HG03457 (cell line): ENCODE data around the gene C10orf53.

ENCODE experiments used
- ATAC-seq: cut with Tn5 transposase; IDR thresholded peaks from one replicate; pipeline ENCODE4 v1.9.1; 2021; ENCODE audit warnings: moderate number of reproducible peaks; ENCODE audit not compliant: unreplicated experiment

Gene C10orf53

GRCh38 chr10:49679480-49679893, at the start of gene C10orf53:
C10orf53 (plus strand) TSS chr10:49679651; CDS start chr10:49679698, 47 bp downstream.
- no peak for ATAC-seq

DNA sequence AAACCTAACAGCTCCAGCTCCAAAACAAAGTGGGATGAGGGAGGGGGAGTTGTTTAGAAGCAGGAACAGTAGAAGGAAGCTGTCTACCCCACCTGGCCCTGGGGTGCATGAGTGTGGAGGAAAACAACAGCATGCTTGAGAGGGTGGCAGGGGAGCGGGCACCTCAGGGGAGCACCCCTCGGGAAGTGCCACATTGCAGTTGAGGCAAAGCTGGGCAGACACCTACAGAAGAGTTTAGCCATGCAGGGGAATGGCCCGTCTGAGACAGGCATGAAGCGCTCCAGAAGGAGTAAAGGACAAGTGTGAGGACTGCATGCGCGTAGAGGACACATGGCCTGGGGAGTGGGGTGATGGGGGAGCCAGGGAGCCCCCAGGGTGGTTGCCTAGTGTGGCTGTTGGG, 47.5 kb upstream of the C10orf53 start:
- no peak for ATAC-seq

DNA sequence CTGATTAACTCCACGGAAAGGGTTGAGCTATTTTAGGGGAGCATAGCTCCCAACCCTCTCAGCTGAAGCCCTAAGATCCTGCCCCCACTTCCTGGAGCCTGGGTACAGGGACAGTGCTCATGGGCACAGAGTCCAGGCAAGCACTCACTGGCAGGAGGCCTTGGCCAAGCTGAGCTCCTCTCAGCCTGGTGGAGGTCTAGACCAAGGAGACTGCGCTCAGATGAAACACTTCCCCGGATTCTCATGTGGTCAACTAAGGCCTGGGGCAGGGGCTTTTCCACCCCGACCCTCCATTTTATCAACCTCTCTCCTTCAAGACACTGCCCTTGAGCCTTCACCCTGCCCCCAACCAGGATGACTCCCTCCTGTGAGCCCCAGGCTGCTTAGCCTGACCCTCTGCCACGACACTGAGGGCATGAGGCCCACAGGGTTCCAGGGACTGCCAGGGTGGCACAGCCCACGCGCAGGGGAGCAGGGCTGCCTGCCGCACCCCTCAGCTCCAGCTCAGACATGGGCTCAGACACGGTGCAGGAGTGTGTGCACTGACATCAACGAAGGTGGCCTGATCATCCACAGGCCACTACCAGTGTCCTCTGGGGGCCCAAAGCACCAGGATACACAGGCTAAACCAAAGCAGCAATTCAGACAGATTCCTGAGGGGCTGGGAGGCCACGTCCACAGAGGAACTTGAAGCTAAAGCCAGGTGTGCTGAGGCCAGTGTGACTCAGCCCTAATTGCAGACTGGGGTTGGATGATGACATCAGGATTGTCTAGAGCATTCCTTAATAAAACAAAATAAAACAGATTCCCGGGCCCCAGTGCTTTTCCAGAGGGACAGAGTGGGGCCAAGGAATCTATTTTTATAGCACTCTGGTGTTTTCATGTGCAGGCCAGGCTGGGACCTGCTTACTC, 46.8 kb upstream of the C10orf53 start:
- no peak for ATAC-seq

- no peak for ATAC-seq
Measured at GRCh38 chr10:49633327-49634068, 46.0 kb upstream of the C10orf53 start.

- no peak for ATAC-seq
Measured at GRCh38 chr10:49634069-49634660, 45.3 kb upstream of the C10orf53 start.

GRCh38 chr10:49642311-49642710, 37.1 kb upstream of the C10orf53 start:
- no peak for ATAC-seq

DNA sequence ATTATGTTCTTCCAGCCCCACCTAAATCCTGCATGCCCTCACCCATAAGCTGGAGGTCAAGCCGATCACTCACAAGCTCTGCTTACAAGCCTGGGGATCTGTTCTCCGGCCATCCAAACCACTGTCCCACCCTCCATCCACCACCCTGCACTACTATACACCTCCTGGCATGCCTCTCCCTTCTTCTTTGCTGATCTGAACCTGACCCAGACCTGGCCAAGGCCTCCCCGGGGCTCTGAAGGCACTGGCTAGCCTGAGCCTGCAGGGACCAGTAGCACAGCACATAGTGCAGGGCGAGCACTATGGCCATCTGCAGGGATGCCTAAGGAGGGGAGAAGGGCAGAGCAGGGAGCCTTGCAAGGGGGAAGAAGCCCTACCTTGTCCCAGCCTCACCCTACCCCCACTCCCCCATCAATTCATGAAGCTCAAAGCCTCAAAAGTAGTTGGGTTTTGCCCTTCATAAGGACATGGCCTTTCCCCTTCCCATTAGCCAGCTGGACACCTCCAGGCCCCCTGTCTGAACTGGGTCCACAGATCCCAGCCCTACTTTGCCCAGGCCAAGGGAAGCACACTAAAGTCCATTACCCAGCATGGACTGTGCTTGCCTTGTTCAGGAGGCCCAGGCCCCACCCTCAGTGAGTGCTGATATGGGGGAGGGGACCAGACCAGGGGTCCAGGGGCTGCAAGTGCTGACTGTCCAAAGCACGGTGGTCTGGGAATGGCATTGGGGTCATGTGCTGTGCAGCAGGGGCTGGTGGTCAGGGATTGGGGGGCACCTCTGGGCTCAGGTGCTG, 36.0 kb upstream of the C10orf53 start:
- no peak for ATAC-seq

DNA sequence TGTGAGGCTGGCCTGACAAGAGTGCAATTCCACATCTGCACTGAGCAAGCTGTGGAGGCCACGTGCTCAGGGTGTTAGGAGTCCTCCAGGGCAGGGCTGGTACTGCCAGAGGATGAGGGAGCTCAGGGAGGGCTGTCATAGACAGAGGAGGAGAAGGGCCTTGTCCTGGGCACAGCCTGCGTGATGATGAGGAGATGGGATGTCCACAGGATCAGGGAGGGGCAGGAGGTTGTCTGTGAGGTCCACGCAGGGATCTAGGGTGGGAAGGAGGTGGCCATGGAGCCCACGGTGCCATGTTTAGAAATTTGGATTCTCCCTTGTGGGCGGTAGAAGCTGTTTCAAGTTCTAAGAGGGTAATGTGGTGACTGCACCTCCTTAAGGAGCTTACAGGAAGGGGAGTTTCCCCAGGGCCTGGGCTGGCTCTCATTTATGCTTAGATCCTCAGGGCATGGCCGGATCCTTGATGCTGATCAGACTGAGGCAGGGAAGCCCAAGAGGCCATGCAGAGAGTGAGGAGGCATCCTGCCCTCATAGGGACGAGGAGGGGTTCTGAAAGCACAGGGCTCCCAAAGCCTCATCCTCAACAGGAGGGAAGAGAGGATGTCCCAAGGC, 35.3 kb upstream of the C10orf53 start:
- no peak for ATAC-seq

GRCh38 chr10:49645417-49645816, 34.0 kb upstream of the C10orf53 start:
- ATAC-seq: no peak

- no peak for ATAC-seq
Measured at GRCh38 chr10:49645871-49646870, 33.3 kb upstream of the C10orf53 start.

DNA sequence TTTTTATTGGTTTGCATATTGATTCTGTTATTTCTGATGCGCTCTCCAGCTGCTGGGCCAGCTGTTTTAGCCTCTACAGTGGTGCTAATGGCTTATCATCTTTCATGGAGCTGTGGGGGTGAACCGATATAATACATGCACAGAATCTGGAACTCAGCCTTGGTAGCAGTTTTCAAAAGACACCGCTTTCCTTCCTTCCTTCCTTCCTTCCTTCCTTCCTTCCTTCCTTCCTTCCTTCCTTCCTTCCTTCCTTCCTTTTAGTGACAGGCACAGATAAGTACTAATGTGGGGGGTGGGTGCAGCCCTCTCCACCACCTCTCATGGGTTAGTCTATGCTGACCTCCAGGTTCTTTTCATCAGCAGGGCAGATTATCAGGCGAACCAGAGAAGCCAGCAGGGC, 31.9 kb upstream of the C10orf53 start:
- ATAC-seq: no peak

- ATAC-seq: no peak
Measured at GRCh38 chr10:49647985-49648795, 31.3 kb upstream of the C10orf53 start.

DNA sequence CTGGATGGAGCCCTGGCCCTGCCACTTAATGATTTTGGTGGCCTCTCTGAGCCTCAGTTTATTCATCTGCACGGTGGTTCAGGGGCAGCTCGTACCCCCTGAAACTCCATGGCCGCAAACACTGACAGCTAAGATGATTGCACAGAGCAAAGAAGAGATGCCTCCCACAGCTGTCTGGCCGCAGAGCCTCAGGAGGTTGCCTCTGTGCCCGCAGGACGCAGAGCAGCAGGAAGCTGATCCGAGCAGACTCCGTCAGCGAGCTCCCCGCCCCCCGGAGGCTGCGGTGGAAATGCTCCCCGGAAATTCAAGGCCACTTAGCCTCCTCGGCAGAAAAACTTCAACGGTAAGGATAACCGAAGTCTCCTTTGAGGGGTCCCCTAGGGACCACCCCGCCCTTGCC, 30.2 kb upstream of the C10orf53 start:
- no peak for ATAC-seq

- no peak for ATAC-seq
Measured at GRCh38 chr10:49649936-49650723, 29.3 kb upstream of the C10orf53 start.

- ATAC-seq: no peak
Measured at GRCh38 chr10:49650724-49651034, 28.8 kb upstream of the C10orf53 start.

DNA sequence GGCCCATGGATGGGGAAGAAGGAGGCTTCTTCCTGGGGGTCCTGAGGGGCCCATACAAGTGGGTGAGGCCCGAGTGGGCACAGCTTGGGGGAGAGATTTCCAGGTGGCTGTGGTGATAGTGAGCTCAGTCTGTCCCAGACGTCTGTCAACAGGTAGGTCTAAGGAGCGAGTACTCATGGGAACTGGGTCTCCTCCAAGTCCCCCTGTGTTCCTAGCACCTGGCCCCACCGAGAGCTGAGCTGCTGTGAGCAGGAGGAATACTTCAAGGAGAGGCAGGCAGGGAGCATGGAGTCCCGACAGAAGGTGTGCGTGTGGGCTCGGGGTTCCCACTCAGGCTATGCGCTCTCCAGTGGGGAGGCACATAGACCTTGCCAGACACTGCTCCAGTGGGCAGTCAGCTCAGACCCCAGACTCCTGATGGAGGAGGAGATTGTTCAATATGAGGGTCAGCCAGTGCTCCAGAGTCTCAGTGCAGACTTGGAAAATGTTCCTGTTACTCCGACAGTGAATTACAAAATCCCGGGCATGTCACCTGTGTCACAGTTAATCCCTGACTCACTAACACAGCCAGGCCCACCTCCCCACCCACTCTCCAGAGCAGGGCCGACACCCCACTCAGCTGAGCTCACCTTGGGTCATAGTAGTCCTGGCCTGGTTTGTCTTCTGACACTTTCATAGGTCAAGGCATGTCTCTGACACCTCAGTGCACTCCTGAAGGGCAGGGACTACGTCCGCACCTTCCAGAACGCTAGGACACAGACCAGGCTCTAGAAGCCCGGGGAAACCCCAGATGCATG, 28.2 kb upstream of the C10orf53 start:
- ATAC-seq: no peak

DNA sequence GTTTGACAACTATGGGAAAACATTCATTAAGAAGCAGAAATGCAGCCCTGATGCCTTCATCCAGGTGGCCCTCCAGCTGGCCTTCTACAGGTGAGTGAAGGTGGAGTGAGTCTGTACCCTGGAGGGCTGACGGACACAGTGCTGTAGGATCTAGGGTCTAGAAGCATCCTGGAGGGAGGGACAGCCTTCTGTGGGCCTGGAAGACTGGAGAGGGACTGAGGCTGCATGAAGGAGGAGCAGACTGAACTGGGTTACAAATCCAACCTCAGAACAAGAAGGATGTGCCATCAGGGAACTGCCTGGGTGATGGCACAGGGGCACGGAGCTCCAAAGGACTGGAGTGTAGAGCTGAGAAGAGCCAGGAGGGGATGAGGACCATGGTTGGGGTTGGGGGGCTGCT, 27.5 kb upstream of the C10orf53 start:
- ATAC-seq: no peak
